RWPE2 (cell line): ENCODE measurements around the gene INSM2.

ENCODE experiments used
- ATAC-seq: fragments of 200-7000 bp; cut with Tn5 transposase; 3 replicates; pipeline ENCODE4 v1.9.1; 2021; ENCODE audit warnings: low read depth
- DNase-seq: peaks from one replicate; pipeline ENCODE4 v3.0.0-alpha.2; 2020; ENCODE audit warnings: low spot score
- H3K27ac ChIP-seq: fragments of 450-650 bp; 2 replicates; pipeline ENCODE4 v1.5.1; 2017; ENCODE audit warnings: mild to moderate bottlenecking; ENCODE audit not compliant: poor library complexity, severe bottlenecking
- H3K27me3 ChIP-seq: fragments of 250-450 bp; sonication (Bioruptor Pico); 2 replicates; pipeline ENCODE4 v1.5.1; 2021; ENCODE audit warnings: mild to moderate bottlenecking, moderate library complexity; ENCODE audit not compliant: insufficient read depth, poor library complexity, severe bottlenecking
- H3K36me3 ChIP-seq: fragments of 250-450 bp; sonication (Bioruptor Pico); 2 replicates; pipeline ENCODE4 v1.5.1; 2020; ENCODE audit warnings: low read depth, mild to moderate bottlenecking, moderate library complexity
- H3K4me1 ChIP-seq: fragments of 250-450 bp; sonication (Bioruptor Pico); 2 replicates; pipeline ENCODE4 v1.5.1; 2021; ENCODE audit warnings: mild to moderate bottlenecking, moderate library complexity; ENCODE audit not compliant: insufficient read depth, poor library complexity, severe bottlenecking
- H3K4me3 ChIP-seq: fragments of 250-450 bp; sonication (Bioruptor Pico); 2 replicates; pipeline ENCODE4 v1.5.1; 2021; ENCODE audit warnings: mild to moderate bottlenecking, moderate library complexity; ENCODE audit not compliant: severe bottlenecking
- H3K9me3 ChIP-seq: fragments of 250-450 bp; sonication (Bioruptor Pico); 2 replicates; pipeline ENCODE4 v1.5.1; 2021; ENCODE audit warnings: mild to moderate bottlenecking, moderate library complexity; ENCODE audit not compliant: severe bottlenecking
- TF ChIP-seq, protein P1 (sequence below): fragments of 450-650 bp; IDR thresholded peaks from one replicate; pipeline ENCODE4 v1.5.1; 2017; ENCODE audit warnings: mild to moderate bottlenecking, moderate library complexity; ENCODE audit not compliant: poor library complexity, severe bottlenecking

Gene INSM2

DNA sequence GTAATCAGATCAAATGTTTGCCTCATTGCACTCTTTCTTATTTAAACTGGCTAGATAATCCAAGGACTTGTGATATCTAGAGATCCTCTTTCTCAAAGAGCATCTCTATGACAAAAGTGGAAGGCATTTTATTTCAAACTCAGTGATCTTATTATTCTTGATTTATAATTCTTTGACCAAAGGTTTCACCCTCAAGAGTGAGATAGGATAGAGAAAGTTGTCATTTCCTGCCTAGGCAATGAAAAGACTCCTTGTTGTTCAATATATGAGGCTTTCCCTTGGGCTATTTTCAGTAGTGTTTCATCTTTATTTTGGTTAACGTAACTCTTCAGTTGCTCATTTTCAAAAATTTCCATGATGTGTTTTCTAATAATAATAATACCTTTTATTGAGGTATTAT lies 18.0 kb upstream of the INSM2 start:
- Histone ChIP-seq H3K9me3 (no peaks in the 10 kb centered on the region), H3K36me3 (no peaks in the 10 kb centered on the region), H3K27me3 (peaks cover 29% of the 10 kb centered on the region), H3K27ac (no peak overlapping the region), H3K4me1 (no peaks in the 10 kb centered on the region), H3K4me3 (no peak overlapping the region)
- TF ChIP-seq, protein P1, sequence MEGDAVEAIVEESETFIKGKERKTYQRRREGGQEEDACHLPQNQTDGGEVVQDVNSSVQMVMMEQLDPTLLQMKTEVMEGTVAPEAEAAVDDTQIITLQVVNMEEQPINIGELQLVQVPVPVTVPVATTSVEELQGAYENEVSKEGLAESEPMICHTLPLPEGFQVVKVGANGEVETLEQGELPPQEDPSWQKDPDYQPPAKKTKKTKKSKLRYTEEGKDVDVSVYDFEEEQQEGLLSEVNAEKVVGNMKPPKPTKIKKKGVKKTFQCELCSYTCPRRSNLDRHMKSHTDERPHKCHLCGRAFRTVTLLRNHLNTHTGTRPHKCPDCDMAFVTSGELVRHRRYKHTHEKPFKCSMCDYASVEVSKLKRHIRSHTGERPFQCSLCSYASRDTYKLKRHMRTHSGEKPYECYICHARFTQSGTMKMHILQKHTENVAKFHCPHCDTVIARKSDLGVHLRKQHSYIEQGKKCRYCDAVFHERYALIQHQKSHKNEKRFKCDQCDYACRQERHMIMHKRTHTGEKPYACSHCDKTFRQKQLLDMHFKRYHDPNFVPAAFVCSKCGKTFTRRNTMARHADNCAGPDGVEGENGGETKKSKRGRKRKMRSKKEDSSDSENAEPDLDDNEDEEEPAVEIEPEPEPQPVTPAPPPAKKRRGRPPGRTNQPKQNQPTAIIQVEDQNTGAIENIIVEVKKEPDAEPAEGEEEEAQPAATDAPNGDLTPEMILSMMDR = no peak
- ATAC-seq (no peak), DNase-seq (no peak)

DNA sequence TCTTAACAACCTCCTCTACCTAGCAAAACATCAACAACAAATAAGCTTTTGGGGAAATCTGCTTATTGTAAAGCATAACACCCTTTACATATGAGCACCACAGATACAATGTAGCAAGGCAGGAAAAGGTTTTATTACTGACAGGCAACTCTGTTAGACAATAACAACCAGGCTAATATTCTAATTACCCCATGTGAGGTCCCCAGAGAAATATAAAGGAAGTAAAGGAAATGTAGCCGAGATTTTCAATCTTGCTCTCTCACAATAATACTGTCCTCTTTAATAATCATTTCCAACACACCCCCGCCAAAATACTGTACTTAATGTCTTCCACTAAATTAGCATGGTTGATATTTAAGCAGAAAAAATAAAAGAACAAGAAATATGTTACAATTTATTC lies 14.0 kb upstream of the INSM2 start:
- H3K36me3 ChIP-seq = no peaks in the 10 kb centered on the region
- H3K4me3 ChIP-seq = no peak overlapping the region
- no peaks in the 10 kb centered on the region for H3K4me1 ChIP-seq
- H3K9me3 ChIP-seq = no peaks in the 10 kb centered on the region
- peaks cover 44% of the 10 kb centered on the region for H3K27me3 ChIP-seq
- ATAC-seq (no peak), DNase-seq (no peak)
- no peak overlapping the region for H3K27ac ChIP-seq
- TF ChIP-seq, protein P1 = no peak

DNA sequence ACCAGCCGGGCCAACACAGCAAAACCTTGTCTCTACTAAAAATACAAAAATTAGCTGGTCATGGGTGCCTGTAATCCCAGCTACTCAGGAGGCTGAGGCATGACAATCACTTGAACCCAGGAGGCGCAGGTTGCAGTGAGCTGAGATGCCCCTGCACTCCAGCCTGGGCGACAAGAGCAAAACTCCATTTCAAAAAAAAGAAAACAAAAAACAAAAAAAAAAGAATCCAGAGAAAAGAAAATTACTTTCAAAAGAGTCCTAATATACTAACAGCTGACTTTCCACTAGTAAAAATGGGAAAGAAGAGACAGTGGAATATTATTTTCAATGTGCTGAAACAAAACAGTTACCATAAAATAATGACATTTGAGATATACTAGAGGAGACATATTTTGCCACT lies 8.3 kb upstream of the INSM2 start:
- TF ChIP-seq, protein P1 = no peak
- Histone ChIP-seq H3K9me3 (no peaks in the 10 kb centered on the region), H3K4me1 (no peaks in the 10 kb centered on the region), H3K27me3 (peaks cover 55% of the 10 kb centered on the region), H3K27ac (no peak overlapping the region), H3K4me3 (no peak overlapping the region), H3K36me3 (no peaks in the 10 kb centered on the region)
- ATAC-seq = no peak
- DNase-seq = no peak

DNA sequence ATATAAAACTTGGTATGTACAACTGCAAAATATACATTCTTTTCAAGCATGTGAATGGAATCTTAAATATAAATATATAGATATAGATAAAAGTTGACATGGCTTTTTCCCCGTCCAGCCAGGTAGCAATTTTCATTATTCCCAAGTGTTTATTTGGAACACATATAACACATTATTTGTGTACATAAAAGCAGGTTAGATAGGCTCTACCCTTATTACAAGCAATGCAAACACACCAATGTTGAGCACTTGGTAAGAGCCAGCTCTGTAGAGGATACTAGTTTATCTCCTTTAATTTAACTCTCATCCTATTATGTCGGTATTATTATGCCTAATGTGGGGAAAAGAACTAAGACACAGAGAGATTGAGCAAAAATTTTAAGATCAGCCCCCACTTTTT lies 7.0 kb upstream of the INSM2 start:
- DNase-seq = no peak
- H3K27me3 ChIP-seq = peaks cover 56% of the 10 kb centered on the region
- no peaks in the 10 kb centered on the region for H3K36me3 ChIP-seq
- TF ChIP-seq, protein P1 = no peak
- no peaks in the 10 kb centered on the region for H3K4me1 ChIP-seq
- no peak for ATAC-seq
- H3K4me3 ChIP-seq = no peak overlapping the region
- no peak overlapping the region for H3K27ac ChIP-seq
- no peaks in the 10 kb centered on the region for H3K9me3 ChIP-seq

DNA sequence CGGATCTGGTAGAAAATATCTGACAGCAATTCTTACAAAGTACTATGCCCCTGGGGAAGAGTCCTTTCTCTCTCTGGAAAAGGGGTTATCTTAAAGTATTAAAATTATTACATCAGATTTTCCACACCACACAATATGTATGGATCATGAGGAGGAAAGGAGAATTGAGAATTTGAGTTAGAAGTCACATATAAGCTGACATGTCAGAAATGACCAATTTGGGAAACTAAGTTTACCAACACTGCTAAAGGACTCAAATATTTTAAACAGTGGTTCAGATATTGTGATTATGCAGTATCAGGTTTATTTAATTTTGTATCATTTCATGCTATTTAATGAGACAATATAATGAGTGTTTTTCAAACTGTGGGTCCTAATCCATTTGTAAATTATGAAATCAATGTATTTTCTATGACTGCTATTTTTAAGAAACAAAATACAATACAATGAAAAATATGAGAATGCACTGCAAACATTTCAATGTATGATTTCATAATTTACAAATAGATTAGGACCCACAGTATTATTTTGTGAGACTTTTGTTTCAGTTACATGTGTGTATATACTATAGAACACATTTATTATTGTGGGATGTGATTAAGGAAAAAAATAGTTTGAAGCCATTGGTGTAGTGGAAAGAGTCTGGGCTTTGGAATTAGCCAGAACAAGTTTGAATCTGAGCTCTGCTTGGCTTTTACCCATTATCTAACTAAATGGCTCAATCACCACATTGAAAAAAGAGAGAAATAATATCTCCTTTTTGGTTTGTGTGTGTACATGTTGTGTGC lies 1.8 kb upstream of the INSM2 start:
- DNase-seq = no peak
- no peak for ATAC-seq
- Histone ChIP-seq H3K36me3 (no peaks in the 10 kb centered on the region), H3K4me1 (no peaks in the 10 kb centered on the region), H3K9me3 (no peaks in the 10 kb centered on the region), H3K4me3 (no peak overlapping the region), H3K27me3 (peaks cover 95% of the 10 kb centered on the region), H3K27ac (no peak overlapping the region)
- TF ChIP-seq, protein P1 = no peak
